PC-9 (cell line): Measurements from ENCODE around the gene ECI2.

Experiments used
- EZH2 ChIP-seq: fragments of 200-600 bp; sonication (generic); IDR thresholded peaks from 2 replicates; pipeline ENCODE4 v1.8.0; 2017; ENCODE audit warnings: antibody characterized with exemption, low read depth
- TF ChIP-seq, protein P1 (sequence below): fragments of 200-600 bp; sonication (generic); conservative IDR thresholded peaks from 2 replicates; pipeline ENCODE4 v1.6.1; 2017; ENCODE audit warnings: mixed run types, antibody characterized with exemption, mild to moderate bottlenecking, moderate library complexity

DNA sequence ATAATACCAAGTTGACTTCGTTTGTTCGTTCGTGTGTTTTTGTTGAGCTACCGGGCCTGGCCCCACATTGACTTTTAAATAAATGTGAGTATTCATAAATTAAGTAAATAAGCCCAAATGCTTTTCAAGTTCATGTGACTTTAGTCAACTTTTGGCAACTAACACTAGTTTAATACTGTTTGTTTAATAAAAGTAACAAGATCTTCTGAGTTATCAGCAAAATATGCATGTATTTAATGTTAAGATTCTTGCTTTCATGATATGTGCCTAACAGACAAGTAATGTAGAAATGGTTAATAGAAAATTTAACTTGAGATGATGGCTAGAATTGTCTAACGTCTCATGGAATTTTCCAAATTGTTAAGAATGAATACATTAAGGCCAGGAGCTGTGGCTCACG is 38.7 kb upstream of the ECI2 start:
- no peak for TF ChIP-seq EZH2
- TF ChIP-seq, protein P1, sequence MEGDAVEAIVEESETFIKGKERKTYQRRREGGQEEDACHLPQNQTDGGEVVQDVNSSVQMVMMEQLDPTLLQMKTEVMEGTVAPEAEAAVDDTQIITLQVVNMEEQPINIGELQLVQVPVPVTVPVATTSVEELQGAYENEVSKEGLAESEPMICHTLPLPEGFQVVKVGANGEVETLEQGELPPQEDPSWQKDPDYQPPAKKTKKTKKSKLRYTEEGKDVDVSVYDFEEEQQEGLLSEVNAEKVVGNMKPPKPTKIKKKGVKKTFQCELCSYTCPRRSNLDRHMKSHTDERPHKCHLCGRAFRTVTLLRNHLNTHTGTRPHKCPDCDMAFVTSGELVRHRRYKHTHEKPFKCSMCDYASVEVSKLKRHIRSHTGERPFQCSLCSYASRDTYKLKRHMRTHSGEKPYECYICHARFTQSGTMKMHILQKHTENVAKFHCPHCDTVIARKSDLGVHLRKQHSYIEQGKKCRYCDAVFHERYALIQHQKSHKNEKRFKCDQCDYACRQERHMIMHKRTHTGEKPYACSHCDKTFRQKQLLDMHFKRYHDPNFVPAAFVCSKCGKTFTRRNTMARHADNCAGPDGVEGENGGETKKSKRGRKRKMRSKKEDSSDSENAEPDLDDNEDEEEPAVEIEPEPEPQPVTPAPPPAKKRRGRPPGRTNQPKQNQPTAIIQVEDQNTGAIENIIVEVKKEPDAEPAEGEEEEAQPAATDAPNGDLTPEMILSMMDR: no peak
